Gastrocnemius medialis (tissue), 4 donors: ENCODE results near the gene LAMA3. TPM values are rescaled to one million over a fixed set of nuclear protein-coding genes. Genes with fewer than 3 reads are reported as not detected.
A peak's percentile ranks its signal among the peaks of the same experiment; 100 is the strongest.

Experiments used
- ATAC-seq, 2 donors: fragments of 150-250 bp; one replicate each; pipeline ENCODE4 v1.9.1; 2016
- DNase-seq, 2 donors: peaks; one replicate each; pipeline ENCODE4 v3.0.0-alpha.2; 2019
- H3K27ac ChIP-seq, 4 donors: fragments of 200-600 bp; sonication (generic); 1 replicate in 1 of 4; 2 replicates in 3 of 4; pipeline ENCODE4 v1.5.1; 2016 to 2018; ENCODE audit warnings: mild to moderate bottlenecking in 2 of 4, moderate library complexity in 1 of 4
- H3K27me3 ChIP-seq, 3 donors: fragments of 200-600 bp; sonication (generic) in 2 of 3; 1 replicate in 1 of 3; 2 replicates in 2 of 3; pipeline versions ENCODE4 v1.5.1 to v1.6.0; 2016 to 2019; ENCODE audit warnings: mild to moderate bottlenecking in 1 of 3, moderate library complexity in 1 of 3
- H3K36me3 ChIP-seq, 2 donors: fragments of 200-600 bp; sonication (generic) in 1 of 2; one replicate each; pipeline ENCODE4 v1.5.1; 2017 to 2018
- H3K4me1 ChIP-seq, 2 donors: fragments of 200-600 bp; sonication (generic) in 1 of 2; one replicate each; pipeline ENCODE4 v1.5.1; 2016 to 2017; ENCODE audit warnings: mild to moderate bottlenecking in 2 of 2
- H3K4me3 ChIP-seq, 4 donors: fragments of 200-600 bp; sonication (generic) in 3 of 4; 1 replicate in 1 of 4; 2 replicates in 3 of 4; pipeline ENCODE4 v1.5.1; 2016 to 2019; ENCODE audit warnings: mild to moderate bottlenecking in 2 of 4
- H3K9me3 ChIP-seq, 3 donors: fragments of 200-600 bp; sonication (generic) in 2 of 3; 1 replicate in 1 of 3; 2 replicates in 2 of 3; pipeline ENCODE4 v1.5.1; 2016 to 2019
- POLR2A ChIP-seq, 2 donors: fragments of 450-650 bp; IDR thresholded peaks; one replicate each; pipeline ENCODE4 v1.6.1; 2017; ENCODE audit warnings: antibody characterized with exemption in 2 of 2, mild to moderate bottlenecking in 2 of 2, moderate library complexity in 2 of 2
- in situ Hi-C, 4 donors: fragments of 200-750 bp; cut with MboI; loops; one replicate each; pipeline versions ENCODE4 v1.15.0 to v1.8.0; 2017; ENCODE audit warnings: low sequenced_read_pairs in 4 of 4
- intact Hi-C: fragments of 100-400 bp; cut with DNase I; formaldehyde crosslinking; loops from one replicate; pipeline ENCODE4 v1.15.1; 2023; ENCODE audit warnings: low total_unique reads
- total RNA-seq, 4 donors: library from RNA; depleted of rRNA; stranded (reverse); fragments of >200 nt; gene quantifications; one replicate each; pipeline versions ENCODE4 v1.1.0 to v1.2.3, GENCODE V29; 2016
- TF ChIP-seq, protein P1 (sequence below), 5 experiments: fragments of 450-650 bp in 3 of 5; fragments of 200-600 bp in 2 of 5; sonication (generic) in 2 of 5; IDR thresholded peaks in 4 of 5; conservative IDR thresholded peaks in 1 of 5; 1 replicate in 4 of 5; 2 replicates in 1 of 5; pipeline ENCODE4 v1.5.1; 2016 to 2019; ENCODE audit warnings: antibody characterized with exemption in 5 of 5, mild to moderate bottlenecking in 3 of 5, moderate library complexity in 3 of 5

The LAMA3 gene
- total RNA-seq, 4 donors from 2014 or later, result 1.1 to 5.3 (median 2.1) TPM

GRCh38 chr18:23835091-23835490 is 145.8 kb downstream of the LAMA3 start:
- H3K36me3 ChIP-seq, result no peaks in the 10 kb centered on the region
- TF ChIP-seq, protein P1, sequence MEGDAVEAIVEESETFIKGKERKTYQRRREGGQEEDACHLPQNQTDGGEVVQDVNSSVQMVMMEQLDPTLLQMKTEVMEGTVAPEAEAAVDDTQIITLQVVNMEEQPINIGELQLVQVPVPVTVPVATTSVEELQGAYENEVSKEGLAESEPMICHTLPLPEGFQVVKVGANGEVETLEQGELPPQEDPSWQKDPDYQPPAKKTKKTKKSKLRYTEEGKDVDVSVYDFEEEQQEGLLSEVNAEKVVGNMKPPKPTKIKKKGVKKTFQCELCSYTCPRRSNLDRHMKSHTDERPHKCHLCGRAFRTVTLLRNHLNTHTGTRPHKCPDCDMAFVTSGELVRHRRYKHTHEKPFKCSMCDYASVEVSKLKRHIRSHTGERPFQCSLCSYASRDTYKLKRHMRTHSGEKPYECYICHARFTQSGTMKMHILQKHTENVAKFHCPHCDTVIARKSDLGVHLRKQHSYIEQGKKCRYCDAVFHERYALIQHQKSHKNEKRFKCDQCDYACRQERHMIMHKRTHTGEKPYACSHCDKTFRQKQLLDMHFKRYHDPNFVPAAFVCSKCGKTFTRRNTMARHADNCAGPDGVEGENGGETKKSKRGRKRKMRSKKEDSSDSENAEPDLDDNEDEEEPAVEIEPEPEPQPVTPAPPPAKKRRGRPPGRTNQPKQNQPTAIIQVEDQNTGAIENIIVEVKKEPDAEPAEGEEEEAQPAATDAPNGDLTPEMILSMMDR (IDR thresholded peaks at IDR 0.05 in 4 of 5, conservative IDR thresholded peaks at IDR 0.05 in 1 of 5), result no peak
- no peak for TF ChIP-seq POLR2A (IDR thresholded peaks at IDR 0.05)
- H3K27ac ChIP-seq, result no peak overlapping the region
- H3K9me3 ChIP-seq, result no peaks in the 10 kb centered on the region
- H3K27me3 ChIP-seq, result no peaks in the 10 kb centered on the region
- no peaks in the 10 kb centered on the region for H3K4me1 ChIP-seq
- no peak overlapping the region for H3K4me3 ChIP-seq
- in situ Hi-C loops, result no loop called here
- ATAC-seq, result peak; percentile 50 to 61
- DNase-seq, result no peak
- intact Hi-C loops, result loop anchor here (5.0 to 10.0 kb wide), 2 partner anchors 50 to 1512 kb away; no protein-coding TSS in a partner anchor

DNA sequence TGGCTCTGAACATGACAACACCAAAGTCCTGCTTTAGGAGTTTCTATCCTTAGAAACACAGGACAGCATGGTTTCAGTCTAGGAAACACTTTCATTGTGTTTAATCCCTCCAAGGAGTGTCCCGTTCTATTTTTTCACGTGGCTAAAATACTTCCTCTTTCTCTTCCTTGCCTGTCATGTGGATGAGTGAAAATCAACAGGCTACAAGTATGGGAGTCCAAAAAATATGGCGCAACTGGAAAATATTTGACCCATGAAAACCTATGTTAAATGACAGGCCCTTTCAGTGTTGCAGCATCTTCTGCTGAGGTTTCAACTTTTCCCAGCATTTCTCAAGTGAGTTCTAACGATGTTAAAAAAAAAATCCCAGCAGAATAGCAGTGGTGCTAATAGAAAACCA is 146.3 kb downstream of the LAMA3 start:
- H3K27me3 ChIP-seq, result no peaks in the 10 kb centered on the region
- H3K4me3 ChIP-seq, result no peak overlapping the region
- no peak overlapping the region for H3K27ac ChIP-seq
- in situ Hi-C loops (no loop called here), intact Hi-C loops (loop anchor here (5.0 to 10.0 kb wide), 2 partner anchors 49 to 1512 kb away; no protein-coding TSS in a partner anchor)
- H3K9me3 ChIP-seq, result no peaks in the 10 kb centered on the region
- DNase-seq (no peak), ATAC-seq (peak; percentile 46 to 69)
- H3K36me3 ChIP-seq, result no peaks in the 10 kb centered on the region
- no peaks in the 10 kb centered on the region for H3K4me1 ChIP-seq
- no peak for TF ChIP-seq POLR2A (IDR thresholded peaks at IDR 0.05)
- TF ChIP-seq, protein P1 (IDR thresholded peaks at IDR 0.05 in 4 of 5, conservative IDR thresholded peaks at IDR 0.05 in 1 of 5), result no peak

GRCh38 chr18:23837591-23837990 is 148.3 kb downstream of the LAMA3 start:
- no peak overlapping the region for H3K27ac ChIP-seq
- DNase-seq (no peak), ATAC-seq (no peak)
- no peaks in the 10 kb centered on the region for H3K27me3 ChIP-seq
- H3K4me1 ChIP-seq, result no peaks in the 10 kb centered on the region
- no peaks in the 10 kb centered on the region for H3K9me3 ChIP-seq
- H3K4me3 ChIP-seq, result no peak overlapping the region
- intact Hi-C loops (loop anchor here (5.0 to 10.0 kb wide), 2 partner anchors 47 to 1510 kb away; no protein-coding TSS in a partner anchor), in situ Hi-C loops (no loop called here)
- H3K36me3 ChIP-seq, result no peaks in the 10 kb centered on the region
- TF ChIP-seq POLR2A (IDR thresholded peaks at IDR 0.05), result no peak
- TF ChIP-seq, protein P1 (IDR thresholded peaks at IDR 0.05 in 4 of 5, conservative IDR thresholded peaks at IDR 0.05 in 1 of 5), result no peak

- no peak for TF ChIP-seq POLR2A (IDR thresholded peaks at IDR 0.05)
- TF ChIP-seq, protein P1 (IDR thresholded peaks at IDR 0.05 in 4 of 5, conservative IDR thresholded peaks at IDR 0.05 in 1 of 5), result no peak
- H3K27ac ChIP-seq, result no peak overlapping the region
- H3K4me3 ChIP-seq, result no peak overlapping the region
- no peaks in the 10 kb centered on the region for H3K36me3 ChIP-seq
- no peak for ATAC-seq
- no peaks in the 10 kb centered on the region for H3K27me3 ChIP-seq
- in situ Hi-C loops, result no loop called here
- H3K9me3 ChIP-seq, result no peaks in the 10 kb centered on the region
- H3K4me1 ChIP-seq, result no peaks in the 10 kb centered on the region
- DNase-seq, result no peak
- intact Hi-C loops, result loop anchor here (5.0 to 10.0 kb wide), 2 partner anchors 47 to 1509 kb away; no protein-coding TSS in a partner anchor
Observed at GRCh38 chr18:23838233-23838632, 149.0 kb downstream of the LAMA3 start.
